BLaER1 (cell line): ENCODE results near the gene FAM120AOS.

Source experiments
- H3K27ac ChIP-seq: shearing (Covaris generic); formaldehyde crosslinking; 2 replicates; pipeline ENCODE4 v1.8.1; 2022
- H3K27me3 ChIP-seq: shearing (Covaris generic); formaldehyde crosslinking; 2 replicates; pipeline ENCODE4 v1.8.1; 2022
- H3K36me3 ChIP-seq: shearing (Covaris generic); formaldehyde crosslinking; 2 replicates; pipeline ENCODE4 v1.8.1; 2022
- H3K4me1 ChIP-seq: shearing (Covaris generic); formaldehyde crosslinking; 2 replicates; pipeline ENCODE4 v1.8.1; 2022
- H3K4me2 ChIP-seq: shearing (Covaris generic); formaldehyde crosslinking; 2 replicates; pipeline ENCODE4 v1.8.1; 2022
- H3K4me3 ChIP-seq: shearing (Covaris generic); formaldehyde crosslinking; 2 replicates; pipeline ENCODE4 v1.8.1; 2022
- H3K9ac ChIP-seq: shearing (Covaris generic); formaldehyde crosslinking; 2 replicates; pipeline ENCODE4 v1.8.1; 2022
- H3K9me3 ChIP-seq: shearing (Covaris generic); formaldehyde crosslinking; 2 replicates; pipeline ENCODE4 v1.8.1; 2022
- H4K20me1 ChIP-seq: shearing (Covaris generic); formaldehyde crosslinking; 2 replicates; pipeline ENCODE4 v1.8.1; 2022
- Cebpa-rat ChIP-seq: shearing (Covaris generic); IDR thresholded peaks from 2 replicates; pipeline ENCODE4 v1.8.1; 2022

Gene FAM120AOS

GRCh38 chr9:93483497-93483896, 30.1 kb upstream of the FAM120AOS start:
- Histone ChIP-seq H3K4me3 (no peak overlapping the region), H3K27ac (no peak overlapping the region), H3K9ac (no peak overlapping the region), H3K4me1 (0 out of 2 replicates have a peak, but pooled peaks cover 3% of the 10 kb centered on the region), H3K4me2 (no peak overlapping the region), H3K27me3 (no peaks in the 10 kb centered on the region), H4K20me1 (peaks cover 69% of the 10 kb centered on the region), H3K36me3 (peaks cover 82% of the 10 kb centered on the region), H3K9me3 (no peaks in the 10 kb centered on the region)
- TF ChIP-seq Cebpa-rat = no peak

GRCh38 chr9:93480728-93481324, 27.4 kb upstream of the FAM120AOS start:
- Histone ChIP-seq H3K4me1 (0 out of 2 replicates have a peak, but pooled peaks cover 6% of the 10 kb centered on the region), H3K9me3 (no peaks in the 10 kb centered on the region), H3K27me3 (no peaks in the 10 kb centered on the region), H3K9ac (no peak overlapping the region), H4K20me1 (peaks cover 71% of the 10 kb centered on the region), H3K36me3 (peaks cover 76% of the 10 kb centered on the region), H3K4me3 (no peak overlapping the region), H3K27ac (no peak overlapping the region), H3K4me2 (no peak overlapping the region)
- no peak for TF ChIP-seq Cebpa-rat

DNA sequence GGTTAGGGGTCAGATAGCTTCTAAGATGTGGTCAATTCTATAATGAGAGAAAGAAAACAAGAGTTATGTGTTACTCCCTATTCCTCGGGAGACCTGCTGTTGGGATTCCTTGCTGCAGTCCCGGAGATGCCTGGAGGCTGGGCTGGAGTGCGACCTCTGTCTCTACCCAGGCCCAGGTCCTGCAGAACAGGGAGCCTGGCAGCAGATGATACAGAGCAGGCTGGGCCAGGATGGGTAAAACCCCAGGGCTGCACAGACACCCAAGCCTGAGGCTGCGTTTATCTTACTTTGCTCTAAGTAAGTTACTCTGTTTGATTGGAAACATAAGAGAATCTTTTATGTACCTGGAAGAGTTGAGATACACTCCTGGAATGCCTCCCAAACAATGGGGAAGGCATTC, 26.9 kb upstream of the FAM120AOS start:
- Histone ChIP-seq H3K4me2 (no peak overlapping the region), H3K4me3 (no peak overlapping the region), H3K27ac (no peak overlapping the region)

DNA sequence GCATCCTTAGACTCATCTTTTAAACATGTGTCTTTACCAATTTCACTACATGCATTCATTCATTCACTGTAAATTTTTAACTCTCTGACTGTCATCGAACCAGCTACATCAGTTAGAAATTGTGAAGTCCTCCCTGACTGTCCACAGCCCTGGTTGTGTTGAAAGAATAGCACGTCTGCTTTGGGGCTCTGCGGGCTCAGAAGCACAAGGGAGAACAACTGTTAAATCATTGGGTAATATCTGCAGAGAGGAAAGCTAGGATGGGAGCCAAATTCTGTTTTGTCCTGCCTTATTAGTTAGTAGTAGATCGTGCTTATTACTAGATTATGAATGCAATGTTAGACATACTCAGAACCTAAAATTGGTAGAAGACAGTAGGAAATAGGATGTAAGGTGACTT, 26.3 kb upstream of the FAM120AOS start:
- Histone ChIP-seq H3K4me2 (no peak overlapping the region), H3K4me3 (no peak overlapping the region), H3K27me3 (no peaks in the 10 kb centered on the region), H3K9ac (no peak overlapping the region), H4K20me1 (peaks cover 71% of the 10 kb centered on the region), H3K9me3 (no peaks in the 10 kb centered on the region), H3K27ac (no peak overlapping the region), H3K4me1 (0 out of 2 replicates have a peak, but pooled peaks cover 6% of the 10 kb centered on the region), H3K36me3 (peaks cover 70% of the 10 kb centered on the region)
- no peak for TF ChIP-seq Cebpa-rat

More for the DNA sequence above, 26.9 kb upstream of the FAM120AOS start:
- Histone ChIP-seq H4K20me1 (peaks cover 71% of the 10 kb centered on the region), H3K36me3 (peaks cover 73% of the 10 kb centered on the region), H3K9me3 (no peaks in the 10 kb centered on the region), H3K4me1 (0 out of 2 replicates have a peak, but pooled peaks cover 6% of the 10 kb centered on the region), H3K27me3 (no peaks in the 10 kb centered on the region), H3K9ac (no peak overlapping the region)
- no peak for TF ChIP-seq Cebpa-rat

DNA sequence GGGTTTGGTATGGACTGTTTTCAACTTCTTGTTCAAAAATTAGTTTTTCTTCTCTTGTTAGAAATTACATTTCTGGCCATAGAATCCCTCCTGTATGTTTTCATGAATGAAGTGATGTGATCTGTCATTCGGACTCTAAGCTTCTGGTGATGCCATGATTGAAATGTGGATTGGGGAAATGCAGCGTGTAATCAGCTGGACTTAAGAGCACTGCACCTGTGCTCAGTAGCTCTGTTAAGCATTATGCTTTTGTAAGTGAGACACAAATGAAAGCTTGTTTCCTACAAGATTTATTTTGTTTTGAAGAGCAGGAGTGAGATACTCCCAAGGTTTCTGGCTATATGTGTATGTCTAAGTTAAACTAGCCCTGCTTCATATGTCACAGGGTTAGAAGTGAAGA, 24.0 kb upstream of the FAM120AOS start:
- H4K20me1 ChIP-seq = peaks cover 72% of the 10 kb centered on the region
- peaks cover 78% of the 10 kb centered on the region for H3K36me3 ChIP-seq

DNA sequence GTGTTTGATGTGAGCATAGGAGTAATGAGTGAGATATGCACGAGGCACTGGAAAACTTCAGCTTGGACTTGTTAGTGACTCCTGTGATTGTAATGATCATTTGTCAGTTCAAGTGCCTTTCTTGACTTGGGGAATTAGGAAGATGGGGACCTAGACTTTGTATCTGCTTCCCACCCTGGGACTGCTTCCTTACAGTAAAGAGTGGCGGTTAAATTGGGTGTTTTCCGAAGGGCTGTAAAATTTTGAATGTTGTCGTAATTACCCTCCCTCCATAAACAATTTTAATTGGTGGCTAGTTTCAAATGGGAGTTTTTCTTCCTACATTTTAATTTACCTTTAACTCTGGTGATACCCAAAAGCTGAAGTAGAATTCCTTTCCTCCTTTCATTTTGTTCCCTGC, 23.5 kb upstream of the FAM120AOS start:
- H3K9me3 ChIP-seq = no peaks in the 10 kb centered on the region
- H3K36me3 ChIP-seq = peaks cover 78% of the 10 kb centered on the region
- H3K9ac ChIP-seq = no peak overlapping the region
- H3K4me3 ChIP-seq = no peak overlapping the region
- no peak overlapping the region for H3K4me2 ChIP-seq
- 0 out of 2 replicates have a peak, but pooled peaks cover 6% of the 10 kb centered on the region for H3K4me1 ChIP-seq
- no peak for TF ChIP-seq Cebpa-rat
- peaks cover 67% of the 10 kb centered on the region for H4K20me1 ChIP-seq
- no peak overlapping the region for H3K27ac ChIP-seq
- H3K27me3 ChIP-seq = no peaks in the 10 kb centered on the region

More for the DNA sequence above, 24.0 kb upstream of the FAM120AOS start:
- H3K9ac ChIP-seq = no peak overlapping the region
- no peak for TF ChIP-seq Cebpa-rat
- H3K9me3 ChIP-seq = no peaks in the 10 kb centered on the region
- no peak overlapping the region for H3K4me2 ChIP-seq
- H3K4me3 ChIP-seq = no peak overlapping the region
- no peaks in the 10 kb centered on the region for H3K27me3 ChIP-seq
- H3K4me1 ChIP-seq = 0 out of 2 replicates have a peak, but pooled peaks cover 6% of the 10 kb centered on the region
- no peak overlapping the region for H3K27ac ChIP-seq

DNA sequence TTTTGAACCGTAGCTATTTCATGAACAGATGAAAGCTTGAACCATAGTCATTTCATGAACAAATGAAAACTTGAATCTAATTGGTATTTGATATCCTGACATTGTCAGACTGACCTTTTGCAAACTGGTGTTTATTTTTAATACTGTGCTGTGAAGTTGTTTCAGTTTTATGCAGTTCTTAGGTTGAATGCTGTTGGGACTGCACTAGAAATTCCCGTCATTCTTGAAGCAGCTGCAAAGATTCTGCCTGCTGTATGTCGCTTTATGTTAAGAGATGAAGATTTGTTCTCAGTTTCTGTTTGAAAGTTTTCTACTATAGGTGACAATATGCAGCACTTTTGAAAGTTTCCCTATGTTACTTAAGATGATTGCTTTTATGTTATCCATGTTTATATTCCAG, 22.5 kb upstream of the FAM120AOS start:
- no peak for TF ChIP-seq Cebpa-rat
- no peak overlapping the region for H3K27ac ChIP-seq

DNA sequence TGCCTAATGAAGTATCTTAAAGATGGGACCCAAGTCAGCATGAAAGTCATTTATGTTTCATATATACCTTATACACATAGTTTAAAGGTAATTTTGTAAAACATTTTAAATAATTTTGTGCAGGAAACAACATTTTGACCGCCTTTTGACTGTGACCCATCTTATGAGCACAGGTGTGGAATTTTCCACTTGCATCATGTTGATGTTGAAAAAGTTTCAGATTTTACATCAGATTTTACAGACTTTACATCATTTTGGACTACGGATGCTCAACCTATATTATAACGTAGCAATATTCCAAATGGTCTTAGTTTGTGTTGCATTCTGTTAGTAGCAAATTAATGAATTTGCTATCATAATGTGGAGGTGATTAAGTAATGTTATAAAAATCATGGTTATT, 21.7 kb upstream of the FAM120AOS start:
- no peak overlapping the region for H3K4me3 ChIP-seq
- H3K4me2 ChIP-seq = no peak overlapping the region
- no peaks in the 10 kb centered on the region for H3K9me3 ChIP-seq
- no peak overlapping the region for H3K9ac ChIP-seq
- no peaks in the 10 kb centered on the region for H3K27me3 ChIP-seq
- H3K36me3 ChIP-seq = peaks cover 79% of the 10 kb centered on the region
- TF ChIP-seq Cebpa-rat = no peak
- peaks cover 64% of the 10 kb centered on the region for H4K20me1 ChIP-seq
- H3K27ac ChIP-seq = no peak overlapping the region
- 0 out of 2 replicates have a peak, but pooled peaks cover 6% of the 10 kb centered on the region for H3K4me1 ChIP-seq

More for the DNA sequence above, 22.5 kb upstream of the FAM120AOS start:
- Histone ChIP-seq H3K4me1 (0 out of 2 replicates have a peak, but pooled peaks cover 6% of the 10 kb centered on the region), H3K9me3 (no peaks in the 10 kb centered on the region), H3K9ac (no peak overlapping the region), H3K4me3 (no peak overlapping the region), H3K4me2 (no peak overlapping the region), H3K27me3 (no peaks in the 10 kb centered on the region), H4K20me1 (peaks cover 64% of the 10 kb centered on the region), H3K36me3 (peaks cover 80% of the 10 kb centered on the region)

DNA sequence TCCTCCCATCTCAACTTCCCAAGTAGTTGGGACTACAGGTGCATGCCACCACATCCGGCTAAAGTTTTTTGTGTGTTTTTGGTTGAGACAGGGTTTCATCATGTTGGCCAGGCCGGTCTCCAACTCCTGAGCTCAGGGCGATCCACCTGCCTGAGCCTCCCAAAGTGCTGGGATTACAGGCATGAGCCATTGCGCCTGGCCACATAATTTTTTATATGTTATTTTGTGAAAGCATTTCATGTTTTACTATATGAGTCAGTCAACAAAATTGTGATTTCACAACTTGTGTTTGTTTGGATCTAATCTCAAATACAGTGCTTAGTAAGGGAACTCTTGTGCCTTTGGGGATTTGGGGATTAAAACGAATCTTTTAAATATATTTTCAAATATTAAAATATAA, 20.0 kb upstream of the FAM120AOS start:
- H3K27ac ChIP-seq = no peak overlapping the region
- H3K9me3 ChIP-seq = no peaks in the 10 kb centered on the region
- H3K36me3 ChIP-seq = peaks cover 68% of the 10 kb centered on the region

GRCh38 chr9:93471124-93471523, 17.7 kb upstream of the FAM120AOS start:
- TF ChIP-seq Cebpa-rat = no peak
- Histone ChIP-seq H3K9me3 (no peaks in the 10 kb centered on the region), H3K27ac (no peak overlapping the region), H3K4me1 (peaks cover 24% of the 10 kb centered on the region), H3K4me3 (no peak overlapping the region), H4K20me1 (peaks cover 76% of the 10 kb centered on the region), H3K4me2 (no peak overlapping the region), H3K36me3 (peaks cover 53% of the 10 kb centered on the region), H3K9ac (no peak overlapping the region), H3K27me3 (no peaks in the 10 kb centered on the region)

More for the DNA sequence above, 20.0 kb upstream of the FAM120AOS start:
- Histone ChIP-seq H4K20me1 (peaks cover 71% of the 10 kb centered on the region), H3K27me3 (no peaks in the 10 kb centered on the region), H3K4me3 (no peak overlapping the region), H3K4me1 (peaks cover 9% of the 10 kb centered on the region), H3K9ac (no peak overlapping the region), H3K4me2 (no peak overlapping the region)
- no peak for TF ChIP-seq Cebpa-rat
